Measurements from ENCODE around the gene APOA4.

- TF ChIP-seq CTCF (IDR thresholded peaks at IDR 0.05) (peak in 1 of 5 experiments; percentile 2), POLR2AphosphoS5 (IDR thresholded peaks at IDR 0.05) (peak; percentile 72 to 93 (median 88)), POLR2A (IDR thresholded peaks at IDR 0.05) (peak; percentile 79), EP300 (IDR thresholded peaks at IDR 0.05; ENCODE audit: low read depth) (peak; percentile 26)
These were observed 50.5 kb downstream of the APOA4 start, which contains the start of gene BUD13 for GRCh38 chr11:116772443-116773202.
